ENCODE measurements around the gene PDE5A.

PDE5A gene

GRCh38 chr4:119667802-119668201, 39.2 kb upstream of the PDE5A start:
- H3K9ac ChIP-seq (ENCODE audit: low read length): no peak overlapping the region
- no peaks in the 10 kb centered on the region for H3K9me3 ChIP-seq (ENCODE audit: insufficient read depth, low read length)
- no peaks in the 10 kb centered on the region for H3K9me2 ChIP-seq (replicated peaks; ENCODE audit: insufficient read depth, low read length)
- no peak overlapping the region for H2AFZ ChIP-seq (ENCODE audit: low read depth, low read length, severe bottlenecking)
- H3K27ac ChIP-seq (ENCODE audit: low read depth, low read length): no peak overlapping the region
- H3K36me3 ChIP-seq (ENCODE audit: low read length): no peaks in the 10 kb centered on the region
- no peak overlapping the region for H3K4me3 ChIP-seq (ENCODE audit: insufficient read depth, low read length, poor library complexity, severe bottlenecking)
- H3K79me2 ChIP-seq (ENCODE audit: insufficient read depth, low read length): no peaks in the 10 kb centered on the region
- no peaks in the 10 kb centered on the region for H3K27me3 ChIP-seq (ENCODE audit: low read length)
- H4K20me1 ChIP-seq (ENCODE audit: low read depth, low read length): no peaks in the 10 kb centered on the region
- TF ChIP-seq, protein P1, sequence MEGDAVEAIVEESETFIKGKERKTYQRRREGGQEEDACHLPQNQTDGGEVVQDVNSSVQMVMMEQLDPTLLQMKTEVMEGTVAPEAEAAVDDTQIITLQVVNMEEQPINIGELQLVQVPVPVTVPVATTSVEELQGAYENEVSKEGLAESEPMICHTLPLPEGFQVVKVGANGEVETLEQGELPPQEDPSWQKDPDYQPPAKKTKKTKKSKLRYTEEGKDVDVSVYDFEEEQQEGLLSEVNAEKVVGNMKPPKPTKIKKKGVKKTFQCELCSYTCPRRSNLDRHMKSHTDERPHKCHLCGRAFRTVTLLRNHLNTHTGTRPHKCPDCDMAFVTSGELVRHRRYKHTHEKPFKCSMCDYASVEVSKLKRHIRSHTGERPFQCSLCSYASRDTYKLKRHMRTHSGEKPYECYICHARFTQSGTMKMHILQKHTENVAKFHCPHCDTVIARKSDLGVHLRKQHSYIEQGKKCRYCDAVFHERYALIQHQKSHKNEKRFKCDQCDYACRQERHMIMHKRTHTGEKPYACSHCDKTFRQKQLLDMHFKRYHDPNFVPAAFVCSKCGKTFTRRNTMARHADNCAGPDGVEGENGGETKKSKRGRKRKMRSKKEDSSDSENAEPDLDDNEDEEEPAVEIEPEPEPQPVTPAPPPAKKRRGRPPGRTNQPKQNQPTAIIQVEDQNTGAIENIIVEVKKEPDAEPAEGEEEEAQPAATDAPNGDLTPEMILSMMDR (IDR thresholded peaks at IDR 0.05; ENCODE audit: insufficient read depth, low read length, poor library complexity, severe bottlenecking): no peak
- no peak for TF ChIP-seq EZH2phosphoT487 (conservative IDR thresholded peaks at IDR 0.05; ENCODE audit: low read length)
- H3F3A ChIP-seq (ENCODE audit: insufficient read depth): no peaks in the 10 kb centered on the region
- H3K4me2 ChIP-seq (ENCODE audit: low read depth, low read length, poor library complexity, severe bottlenecking): no peak overlapping the region

DNA sequence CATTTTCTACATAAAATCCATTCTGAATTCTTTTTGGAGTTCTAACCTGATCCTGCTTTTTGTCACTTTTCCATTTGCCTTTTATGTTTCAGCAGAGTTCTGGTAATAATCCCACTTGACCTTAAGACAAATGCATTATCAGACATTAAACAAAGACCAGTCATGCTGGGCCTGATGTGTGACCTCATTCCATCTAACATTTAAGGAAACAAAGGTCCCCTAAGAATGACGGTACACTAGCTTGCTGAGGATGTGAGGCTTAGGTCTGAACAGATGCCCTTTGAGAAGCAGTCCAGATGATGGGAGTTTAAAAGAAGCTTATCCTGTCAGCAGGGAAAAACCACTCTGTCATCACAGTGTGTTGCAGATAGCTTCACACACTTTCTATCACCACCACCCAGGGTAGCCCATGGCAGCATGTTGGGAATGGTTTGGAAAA, 38.1 kb upstream of the PDE5A start:
- Histone ChIP-seq H3K27ac (ENCODE audit: low read depth, low read length) (no peak overlapping the region), H3K4me2 (ENCODE audit: low read depth, low read length, poor library complexity, severe bottlenecking) (no peak overlapping the region), H3K9me2 (replicated peaks; ENCODE audit: insufficient read depth, low read length) (no peaks in the 10 kb centered on the region), H3K27me3 (ENCODE audit: low read length) (no peaks in the 10 kb centered on the region), H3K9ac (ENCODE audit: low read length) (no peak overlapping the region), H2AFZ (ENCODE audit: low read depth, low read length, severe bottlenecking) (no peak overlapping the region), H3K36me3 (ENCODE audit: low read length) (no peaks in the 10 kb centered on the region), H3F3A (ENCODE audit: insufficient read depth) (no peaks in the 10 kb centered on the region), H3K79me2 (ENCODE audit: insufficient read depth, low read length) (no peaks in the 10 kb centered on the region), H4K20me1 (ENCODE audit: low read depth, low read length) (no peaks in the 10 kb centered on the region), H3K9me3 (ENCODE audit: insufficient read depth, low read length) (no peaks in the 10 kb centered on the region), H3K4me3 (ENCODE audit: insufficient read depth, low read length, poor library complexity, severe bottlenecking) (no peak overlapping the region)
- no peak for TF ChIP-seq EZH2phosphoT487 (conservative IDR thresholded peaks at IDR 0.05; ENCODE audit: low read length)
- TF ChIP-seq, protein P1 (IDR thresholded peaks at IDR 0.05; ENCODE audit: insufficient read depth, low read length, poor library complexity, severe bottlenecking): no peak

GRCh38 chr4:119665752-119666151, 37.1 kb upstream of the PDE5A start:
- no peak overlapping the region for H3K9ac ChIP-seq (ENCODE audit: low read length)
- no peaks in the 10 kb centered on the region for H3F3A ChIP-seq (ENCODE audit: insufficient read depth)
- no peak overlapping the region for H3K4me3 ChIP-seq (ENCODE audit: insufficient read depth, low read length, poor library complexity, severe bottlenecking)
- TF ChIP-seq, protein P1 (IDR thresholded peaks at IDR 0.05; ENCODE audit: insufficient read depth, low read length, poor library complexity, severe bottlenecking): no peak
- no peak for TF ChIP-seq EZH2phosphoT487 (conservative IDR thresholded peaks at IDR 0.05; ENCODE audit: low read length)
- H4K20me1 ChIP-seq (ENCODE audit: low read depth, low read length): no peaks in the 10 kb centered on the region
- H3K79me2 ChIP-seq (ENCODE audit: insufficient read depth, low read length): no peaks in the 10 kb centered on the region
- no peaks in the 10 kb centered on the region for H3K27me3 ChIP-seq (ENCODE audit: low read length)
- no peak overlapping the region for H2AFZ ChIP-seq (ENCODE audit: low read depth, low read length, severe bottlenecking)
- no peak overlapping the region for H3K27ac ChIP-seq (ENCODE audit: low read depth, low read length)
- H3K9me3 ChIP-seq (ENCODE audit: insufficient read depth, low read length): no peaks in the 10 kb centered on the region
- no peak overlapping the region for H3K4me2 ChIP-seq (ENCODE audit: low read depth, low read length, poor library complexity, severe bottlenecking)
- no peaks in the 10 kb centered on the region for H3K36me3 ChIP-seq (ENCODE audit: low read length)
- no peaks in the 10 kb centered on the region for H3K9me2 ChIP-seq (replicated peaks; ENCODE audit: insufficient read depth, low read length)
